SK-N-SH (cell line): ENCODE results near the gene HMGB2.

Source experiments
- FOXM1 ChIP-seq: IDR thresholded peaks from 2 replicates; pipeline ENCODE4 v1.4.0; 2012; ENCODE audit warnings: low read depth, mild to moderate bottlenecking
- MEF2A ChIP-seq: IDR thresholded peaks from 2 replicates; pipeline ENCODE4 v1.4.0; 2012; ENCODE audit warnings: low read depth, borderline replicate concordance
- POLR2AphosphoS5 ChIP-seq: IDR thresholded peaks from 2 replicates; pipeline ENCODE4 v1.6.1; 2012; ENCODE audit warnings: low read depth, low read length
- RXRA ChIP-seq: IDR thresholded peaks from 2 replicates; pipeline ENCODE4 v1.4.0; 2012; ENCODE audit warnings: low read depth, mild to moderate bottlenecking, borderline replicate concordance
- YY1 ChIP-seq: IDR thresholded peaks from 2 replicates; pipeline ENCODE4 v1.4.0; 2012; ENCODE audit warnings: low read depth, mild to moderate bottlenecking
- TF ChIP-seq, protein P1 (sequence below): fragments of 200-600 bp; sonication (generic); IDR thresholded peaks from 2 replicates; pipeline ENCODE4 v1.6.1; 2017; ENCODE audit warnings: antibody characterized with exemption, mild to moderate bottlenecking, moderate library complexity
- TF ChIP-seq, protein P2 (sequence below): fragments of 150-350 bp; IDR thresholded peaks from 2 replicates; pipeline ENCODE4 v1.6.1; 2017; ENCODE audit warnings: antibody characterized with exemption, low read length, low read depth, borderline replicate concordance

DNA sequence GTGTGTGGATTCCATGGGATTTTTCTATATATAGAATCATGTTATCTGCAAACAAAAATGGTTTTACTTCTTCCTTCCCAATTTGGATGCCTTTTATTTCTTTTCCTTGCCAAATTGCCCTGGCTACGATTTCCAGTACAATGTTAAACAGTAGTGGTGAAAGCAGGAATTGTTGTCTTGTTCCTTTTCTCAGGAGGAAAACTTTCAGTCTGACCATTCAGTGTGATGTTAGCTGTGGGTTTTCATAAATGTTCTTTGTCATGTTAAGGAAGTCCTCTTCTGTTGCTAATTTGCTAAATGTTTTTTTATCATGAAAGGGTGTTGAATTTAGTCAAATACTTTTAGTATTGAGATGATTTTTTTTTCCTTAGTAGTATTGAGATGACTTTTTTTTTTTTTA is 47.5 kb upstream of the HMGB2 start:
- TF ChIP-seq MEF2A: no peak
- no peak for TF ChIP-seq POLR2AphosphoS5
- TF ChIP-seq, protein P1, sequence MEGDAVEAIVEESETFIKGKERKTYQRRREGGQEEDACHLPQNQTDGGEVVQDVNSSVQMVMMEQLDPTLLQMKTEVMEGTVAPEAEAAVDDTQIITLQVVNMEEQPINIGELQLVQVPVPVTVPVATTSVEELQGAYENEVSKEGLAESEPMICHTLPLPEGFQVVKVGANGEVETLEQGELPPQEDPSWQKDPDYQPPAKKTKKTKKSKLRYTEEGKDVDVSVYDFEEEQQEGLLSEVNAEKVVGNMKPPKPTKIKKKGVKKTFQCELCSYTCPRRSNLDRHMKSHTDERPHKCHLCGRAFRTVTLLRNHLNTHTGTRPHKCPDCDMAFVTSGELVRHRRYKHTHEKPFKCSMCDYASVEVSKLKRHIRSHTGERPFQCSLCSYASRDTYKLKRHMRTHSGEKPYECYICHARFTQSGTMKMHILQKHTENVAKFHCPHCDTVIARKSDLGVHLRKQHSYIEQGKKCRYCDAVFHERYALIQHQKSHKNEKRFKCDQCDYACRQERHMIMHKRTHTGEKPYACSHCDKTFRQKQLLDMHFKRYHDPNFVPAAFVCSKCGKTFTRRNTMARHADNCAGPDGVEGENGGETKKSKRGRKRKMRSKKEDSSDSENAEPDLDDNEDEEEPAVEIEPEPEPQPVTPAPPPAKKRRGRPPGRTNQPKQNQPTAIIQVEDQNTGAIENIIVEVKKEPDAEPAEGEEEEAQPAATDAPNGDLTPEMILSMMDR: no peak
- TF ChIP-seq RXRA: no peak
- TF ChIP-seq YY1: no peak
- no peak for TF ChIP-seq FOXM1
- TF ChIP-seq, protein P2, sequence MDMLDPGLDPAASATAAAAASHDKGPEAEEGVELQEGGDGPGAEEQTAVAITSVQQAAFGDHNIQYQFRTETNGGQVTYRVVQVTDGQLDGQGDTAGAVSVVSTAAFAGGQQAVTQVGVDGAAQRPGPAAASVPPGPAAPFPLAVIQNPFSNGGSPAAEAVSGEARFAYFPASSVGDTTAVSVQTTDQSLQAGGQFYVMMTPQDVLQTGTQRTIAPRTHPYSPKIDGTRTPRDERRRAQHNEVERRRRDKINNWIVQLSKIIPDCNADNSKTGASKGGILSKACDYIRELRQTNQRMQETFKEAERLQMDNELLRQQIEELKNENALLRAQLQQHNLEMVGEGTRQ: no peak
